Cortex of kidney (tissue), 1 donor: ENCODE data around the gene YJEFN3.

Experiments used
- DNase-seq: peaks from one replicate; lab custom pipeline; 2025; lab: John Stamatoyannopoulos, UW

The YJEFN3 gene

DNA sequence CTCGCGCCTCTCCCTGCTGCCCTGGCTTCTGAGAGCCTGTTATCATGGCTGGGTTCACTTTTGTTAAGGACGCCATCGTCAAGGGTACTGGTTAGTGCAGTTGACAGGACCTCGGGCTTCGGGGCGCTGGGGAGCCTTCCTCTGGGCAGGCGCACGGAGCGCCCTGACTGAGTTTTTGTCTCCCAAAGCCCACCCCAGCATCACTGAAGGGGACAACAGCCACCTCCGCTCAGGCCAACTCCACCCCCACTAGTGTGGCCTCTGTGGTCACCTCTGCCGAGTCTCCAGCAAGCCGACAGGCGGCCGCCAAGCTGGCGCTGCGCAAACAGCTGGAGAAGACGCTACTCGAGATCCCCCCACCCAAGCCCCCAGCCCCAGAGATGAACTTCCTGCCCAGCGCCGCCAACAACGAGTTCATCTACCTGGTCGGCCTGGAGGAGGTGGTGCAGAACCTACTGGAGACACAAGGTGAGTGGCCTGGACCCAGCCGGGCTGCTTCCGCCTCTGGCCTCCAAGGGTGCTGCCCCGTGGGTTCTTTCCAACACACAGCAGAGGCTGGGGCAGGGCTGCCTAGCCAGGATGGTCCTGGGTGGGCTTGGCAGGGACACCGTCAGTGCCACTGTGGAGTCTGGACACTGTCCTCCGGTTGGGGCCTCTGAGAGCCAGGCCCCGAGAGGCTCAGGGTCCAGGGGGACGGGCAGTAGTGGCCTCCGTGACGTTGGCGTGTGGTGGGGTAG is 30.3 kb upstream of the YJEFN3 start:
- no peak for DNase-seq

DNA sequence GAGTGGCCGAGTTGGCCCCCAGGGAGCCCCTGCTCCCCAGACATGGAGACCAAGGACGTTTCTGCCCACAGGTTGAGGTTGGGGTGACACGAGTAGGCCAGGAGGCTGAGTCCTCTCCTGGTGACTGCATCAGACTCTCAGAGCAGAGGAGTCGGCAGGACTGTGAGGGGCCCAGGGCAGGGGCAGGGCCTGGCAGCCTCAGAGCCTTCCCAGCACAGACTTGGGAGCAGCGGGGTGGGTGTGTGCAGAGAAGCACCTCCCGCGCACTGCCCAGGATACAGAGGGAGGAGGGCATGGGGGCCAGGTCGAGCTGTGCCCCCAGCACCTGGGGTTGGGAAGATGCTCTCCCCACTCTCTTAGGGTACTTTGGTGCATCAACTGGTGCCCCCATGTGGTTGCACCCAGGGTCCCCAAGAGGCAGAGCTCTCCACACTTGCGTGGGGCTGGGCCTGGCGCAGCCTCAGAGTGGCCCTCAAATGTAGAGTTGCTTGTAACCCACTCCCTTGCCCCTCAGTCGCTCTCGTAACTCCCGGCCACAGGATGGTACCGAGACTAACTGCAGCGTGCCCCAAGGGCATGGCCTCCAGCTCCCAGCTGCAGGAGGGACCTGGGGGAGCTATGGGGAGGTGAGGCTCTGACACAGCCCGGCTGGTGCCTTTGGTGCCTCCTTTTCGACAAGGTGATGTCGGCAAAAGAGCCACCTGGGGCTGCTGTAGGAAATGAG is 29.3 kb upstream of the YJEFN3 start:
- DNase-seq = no peak

DNA sequence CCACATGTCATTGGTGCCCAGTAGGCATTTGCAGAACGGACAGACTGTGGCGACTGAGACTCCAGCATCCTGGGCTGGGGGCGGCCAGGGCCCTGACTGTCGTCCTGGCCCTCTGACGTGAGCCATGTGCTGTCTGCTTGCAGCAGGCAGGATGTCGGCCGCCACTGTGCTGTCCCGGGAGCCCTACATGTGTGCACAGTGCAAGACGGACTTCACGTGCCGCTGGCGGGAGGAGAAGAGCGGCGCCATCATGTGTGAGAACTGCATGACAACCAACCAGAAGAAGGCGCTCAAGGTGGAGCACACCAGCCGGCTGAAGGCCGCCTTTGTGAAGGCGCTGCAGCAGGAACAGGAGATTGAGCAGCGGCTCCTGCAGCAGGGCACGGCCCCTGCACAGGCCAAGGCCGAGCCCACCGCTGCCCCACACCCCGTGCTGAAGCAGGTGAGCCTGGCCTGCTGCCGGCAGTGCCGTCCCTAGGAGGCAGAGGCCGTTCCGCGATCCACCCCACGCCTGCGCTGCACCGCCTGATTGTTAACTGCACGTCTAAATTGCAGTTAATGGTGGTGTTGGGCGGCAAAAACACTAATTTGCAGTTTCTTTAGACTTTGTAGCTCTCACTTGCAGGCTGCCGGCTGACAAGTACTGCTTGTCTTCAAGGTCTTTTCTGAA is 27.6 kb upstream of the YJEFN3 start:
- DNase-seq = no peak

DNA sequence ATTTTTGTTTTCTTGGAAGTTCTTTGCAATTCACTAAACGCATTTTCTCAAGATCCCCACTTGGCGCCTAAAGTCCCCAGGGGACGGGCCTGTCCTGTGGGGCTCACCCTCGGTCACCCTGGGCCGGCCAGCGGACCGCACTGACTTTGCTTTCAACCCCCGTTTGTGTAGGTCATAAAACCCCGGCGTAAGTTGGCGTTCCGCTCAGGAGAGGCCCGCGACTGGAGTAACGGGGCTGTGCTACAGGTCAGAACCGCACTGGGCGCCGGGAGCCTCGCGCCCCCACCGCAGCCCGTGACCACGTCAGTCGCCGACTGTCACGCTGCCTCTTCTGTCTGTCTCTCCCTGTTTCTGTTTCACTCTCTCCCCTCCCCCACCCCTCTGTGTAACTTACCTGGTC is 26.9 kb upstream of the YJEFN3 start:
- no peak for DNase-seq

DNA sequence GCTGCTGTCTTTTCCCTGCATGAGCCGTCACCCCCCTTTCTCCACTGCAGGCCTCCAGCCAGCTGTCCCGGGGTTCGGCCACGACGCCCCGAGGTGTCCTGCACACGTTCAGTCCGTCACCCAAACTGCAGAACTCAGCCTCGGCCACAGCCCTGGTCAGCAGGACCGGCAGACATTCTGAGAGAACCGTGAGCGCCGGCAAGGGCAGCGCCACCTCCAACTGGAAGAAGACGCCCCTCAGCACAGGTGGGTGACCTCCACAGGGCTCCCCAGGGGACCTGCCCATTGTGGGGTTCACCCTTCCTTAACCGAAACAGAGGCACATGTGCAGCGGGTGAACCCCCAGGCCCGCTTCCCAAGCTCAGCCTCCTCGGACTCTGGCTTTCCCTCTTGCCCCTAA is 26.4 kb upstream of the YJEFN3 start:
- DNase-seq = no peak

DNA sequence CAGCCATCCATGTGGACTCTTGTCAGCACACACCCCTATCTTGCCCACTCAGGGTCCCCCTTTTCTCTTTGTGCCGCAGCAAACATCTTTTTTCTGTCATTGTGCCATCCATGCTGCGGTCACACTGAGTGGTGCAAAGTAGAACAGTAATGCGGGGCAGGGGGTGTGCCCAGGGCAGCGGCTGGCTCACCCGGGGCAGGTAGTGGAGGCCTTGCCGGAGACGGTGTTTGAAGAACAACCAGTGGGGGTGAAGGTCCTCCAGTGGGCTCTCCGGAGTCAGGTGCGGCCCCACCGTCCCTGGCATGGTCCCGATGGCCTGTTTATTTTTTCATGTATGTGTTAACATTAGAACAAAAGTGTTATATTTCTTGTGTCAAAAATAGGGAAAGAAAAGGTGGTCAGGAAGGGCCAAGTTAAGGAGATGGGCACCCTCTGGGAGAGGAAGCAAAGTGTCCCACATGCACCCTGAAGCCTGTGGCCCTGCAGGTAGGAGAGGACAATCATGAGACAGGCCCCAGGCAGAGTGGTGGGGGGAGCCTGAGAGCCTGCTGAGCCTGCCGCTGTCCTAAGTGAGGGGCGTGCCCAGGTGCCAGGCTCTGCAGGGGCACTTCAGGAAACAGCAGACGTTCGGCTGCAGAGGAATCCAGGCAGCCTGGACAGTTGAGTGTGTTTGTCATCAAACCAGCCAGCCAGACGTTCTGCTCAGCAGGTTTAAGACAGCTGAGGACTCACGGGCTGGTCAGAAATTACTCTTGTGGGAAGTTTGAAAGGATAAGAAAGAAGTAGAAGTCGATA is 25.7 kb upstream of the YJEFN3 start:
- no peak for DNase-seq

DNA sequence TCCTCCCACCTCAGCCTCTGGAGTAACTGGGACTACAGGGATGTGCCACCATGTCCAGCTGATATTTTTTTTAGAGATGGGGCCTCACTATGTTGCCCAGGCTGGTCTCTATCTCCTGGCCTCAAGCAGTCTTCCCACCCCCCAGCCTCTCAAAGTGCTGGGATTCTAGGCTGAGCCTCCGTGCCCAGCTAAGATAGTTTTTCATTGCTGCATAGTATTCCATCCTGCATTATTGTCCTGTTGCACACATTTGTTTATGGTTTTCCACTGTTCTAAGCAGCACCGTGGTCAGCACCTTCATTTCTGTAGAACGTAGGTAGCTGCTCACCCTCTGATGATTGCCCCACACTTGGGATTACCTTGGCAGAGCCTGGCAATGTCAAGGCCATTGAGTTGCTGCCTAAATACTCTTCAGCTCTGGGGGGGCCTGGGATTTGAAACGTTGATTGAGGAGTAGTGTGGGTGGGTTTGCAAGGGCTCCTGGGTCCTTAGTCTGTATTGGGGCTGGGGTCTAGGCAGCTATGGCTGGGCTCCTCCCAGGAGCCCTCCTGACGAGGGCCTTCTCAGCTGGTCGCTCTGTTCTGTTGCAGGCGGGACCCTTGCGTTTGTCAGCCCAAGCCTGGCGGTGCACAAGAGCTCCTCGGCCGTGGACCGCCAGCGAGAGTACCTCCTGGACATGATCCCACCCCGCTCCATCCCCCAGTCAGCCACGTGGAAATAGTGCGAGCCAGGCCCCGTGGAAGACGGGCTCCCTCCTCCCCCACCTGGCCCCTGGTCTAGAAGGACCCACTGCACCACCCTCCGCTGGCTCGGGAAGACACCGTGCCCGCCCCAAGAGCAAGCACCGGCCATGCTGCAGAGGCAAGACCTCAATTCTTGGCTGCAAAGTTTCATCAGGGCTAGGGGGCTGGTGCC is 23.7 kb upstream of the YJEFN3 start:
- no peak for DNase-seq

DNA sequence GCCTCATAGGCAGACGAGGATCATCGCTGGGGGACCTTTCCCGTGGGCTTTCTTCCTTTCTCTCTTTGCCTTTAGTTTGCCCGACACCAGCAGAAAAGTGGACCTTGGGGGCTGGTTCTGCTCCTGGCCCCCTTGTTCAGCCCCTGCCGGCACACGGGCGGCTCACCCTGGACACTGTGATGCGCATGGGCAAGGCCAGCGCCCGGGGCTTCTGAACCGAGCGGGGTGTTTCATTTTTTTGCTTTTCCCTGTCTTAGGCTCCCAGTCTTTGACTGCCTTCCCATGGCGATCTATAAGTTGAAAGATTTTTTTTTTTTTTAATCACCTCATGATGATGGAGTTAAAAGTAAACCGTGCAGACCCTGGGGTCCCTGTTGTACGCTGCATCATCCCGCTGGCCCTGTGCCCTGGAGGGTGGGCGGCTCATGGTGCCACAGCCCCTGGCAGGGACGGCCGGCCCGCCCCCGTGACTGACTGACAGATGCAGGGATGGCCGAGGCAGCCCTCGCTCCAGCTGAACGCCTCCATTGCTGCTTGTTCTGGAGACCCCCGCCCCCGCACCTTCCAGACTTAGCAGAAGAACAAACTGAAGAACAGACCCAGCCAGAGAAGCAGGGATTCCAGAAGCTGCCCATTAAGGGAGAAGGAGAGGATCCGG is 22.9 kb upstream of the YJEFN3 start:
- DNase-seq = no peak

DNA sequence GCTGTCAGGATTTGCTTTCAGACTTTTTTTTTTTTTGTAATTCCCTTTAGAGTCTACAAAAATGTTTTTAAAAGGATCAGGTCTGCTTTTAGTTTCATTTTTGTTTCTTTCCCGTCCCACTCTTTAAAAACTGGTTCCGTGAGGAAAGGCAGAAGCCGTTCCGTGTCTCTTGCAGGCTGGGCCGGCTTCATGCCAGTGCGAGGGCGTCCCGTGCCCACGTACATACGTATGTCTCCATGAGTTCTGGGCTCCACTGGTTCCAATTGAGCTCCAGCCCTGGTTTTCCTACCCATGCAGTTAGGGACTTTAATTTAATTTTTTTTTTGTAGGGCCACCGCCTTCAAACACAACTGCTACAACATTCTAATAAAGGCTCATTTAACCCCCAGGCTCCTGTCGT is 22.1 kb upstream of the YJEFN3 start:
- DNase-seq = no peak

DNA sequence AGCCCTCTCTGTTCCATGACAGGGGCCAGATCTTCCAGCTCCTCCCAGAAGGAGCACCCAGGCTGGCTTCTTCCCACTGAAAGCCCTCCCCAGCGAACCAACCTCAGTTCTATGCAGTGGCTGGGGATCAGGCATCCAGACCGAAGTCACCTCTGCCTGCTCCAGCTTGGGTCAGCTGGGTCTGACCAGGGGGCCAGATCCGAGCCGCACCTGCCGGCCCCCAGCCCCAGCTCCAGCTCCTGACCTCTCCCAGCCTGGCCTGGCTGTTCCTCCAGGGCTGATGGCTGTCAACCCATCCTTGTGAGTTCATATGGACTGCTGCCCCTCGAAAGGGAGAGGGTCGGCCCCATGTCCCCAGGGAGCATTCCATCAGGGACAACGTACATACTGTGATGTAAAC is 21.4 kb upstream of the YJEFN3 start:
- DNase-seq = no peak

DNA sequence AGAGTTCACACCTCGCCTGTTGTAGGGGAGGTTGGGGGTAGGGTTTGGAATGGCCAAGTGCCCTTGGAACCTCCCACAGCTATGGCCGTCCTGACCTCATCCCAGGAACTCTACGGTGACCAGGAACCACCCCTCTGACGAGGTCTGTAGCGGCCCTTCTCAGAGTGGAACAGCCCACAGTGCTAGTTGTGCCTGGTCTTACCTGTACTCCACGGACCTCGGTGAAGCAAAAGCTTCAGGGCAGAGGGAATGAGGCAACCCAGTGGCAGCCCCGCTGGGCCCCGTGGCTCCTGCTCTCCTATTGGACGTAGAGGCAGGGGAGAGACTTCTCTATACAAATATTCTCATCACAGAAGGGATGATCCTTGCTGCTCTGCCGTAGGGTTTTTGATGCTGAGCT is 20.5 kb upstream of the YJEFN3 start:
- DNase-seq = no peak

DNA sequence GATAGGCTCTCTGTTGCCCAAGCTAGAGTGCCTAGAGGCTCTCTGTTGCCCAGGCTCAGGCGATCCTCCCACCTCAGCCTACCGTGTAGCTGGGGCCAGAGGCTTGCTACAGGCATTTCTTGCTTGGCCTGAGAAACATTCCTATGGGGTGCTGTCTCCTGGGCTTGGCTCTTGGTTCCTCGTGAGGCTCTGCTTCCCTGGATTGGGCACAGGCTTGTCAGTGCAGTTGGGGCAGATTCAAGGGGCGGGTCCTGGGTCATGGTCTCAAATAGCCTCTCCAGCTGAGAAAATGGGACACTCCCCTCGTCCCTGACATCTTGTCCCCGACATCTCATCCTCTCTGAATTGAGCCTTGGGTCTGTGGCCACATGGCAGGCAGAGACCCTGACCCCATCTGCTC is 18.3 kb upstream of the YJEFN3 start:
- DNase-seq = no peak

DNA sequence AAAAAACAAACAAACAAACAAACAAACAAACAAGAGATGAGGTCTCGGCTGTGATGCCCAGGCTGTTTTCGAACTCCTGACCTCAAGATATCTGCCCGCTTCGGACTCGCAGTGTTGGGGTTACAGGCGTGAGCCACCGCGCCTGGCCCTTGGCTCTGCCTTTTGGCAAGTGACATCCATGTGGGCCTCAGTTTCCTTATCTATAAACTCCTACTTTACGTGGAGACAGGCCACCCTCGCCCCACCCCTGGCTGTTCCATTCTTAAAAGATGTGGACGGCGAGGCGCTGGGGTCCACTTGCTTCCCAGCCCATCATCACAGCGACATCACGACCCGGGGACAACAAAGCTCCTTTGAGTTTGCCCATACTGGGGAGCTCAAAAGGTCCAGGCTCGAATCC is 15.0 kb upstream of the YJEFN3 start:
- DNase-seq = no peak

DNA sequence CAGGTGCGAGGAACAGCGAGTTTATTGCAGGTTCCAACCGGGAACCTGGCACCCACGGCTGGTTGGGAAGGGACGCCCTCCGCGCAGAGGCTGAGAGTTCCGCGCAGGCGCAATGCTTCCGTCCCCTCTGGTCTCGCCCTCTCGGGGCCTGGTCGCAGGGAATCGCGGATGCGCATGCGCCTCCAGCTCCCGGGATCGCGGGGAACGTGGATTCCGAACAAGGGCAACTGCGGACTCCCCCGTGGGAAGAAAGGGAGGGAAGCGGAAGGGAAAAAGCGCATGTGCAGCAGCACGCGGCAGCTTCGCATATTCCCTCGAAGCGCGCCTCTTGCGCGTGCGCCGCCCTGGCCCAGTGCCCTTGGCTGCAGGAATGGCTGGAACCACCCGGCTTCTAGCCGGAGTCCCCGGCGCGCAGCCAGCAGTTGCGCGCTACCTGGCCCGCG is 14.5 kb upstream of the YJEFN3 start:
- no peak for DNase-seq

DNA sequence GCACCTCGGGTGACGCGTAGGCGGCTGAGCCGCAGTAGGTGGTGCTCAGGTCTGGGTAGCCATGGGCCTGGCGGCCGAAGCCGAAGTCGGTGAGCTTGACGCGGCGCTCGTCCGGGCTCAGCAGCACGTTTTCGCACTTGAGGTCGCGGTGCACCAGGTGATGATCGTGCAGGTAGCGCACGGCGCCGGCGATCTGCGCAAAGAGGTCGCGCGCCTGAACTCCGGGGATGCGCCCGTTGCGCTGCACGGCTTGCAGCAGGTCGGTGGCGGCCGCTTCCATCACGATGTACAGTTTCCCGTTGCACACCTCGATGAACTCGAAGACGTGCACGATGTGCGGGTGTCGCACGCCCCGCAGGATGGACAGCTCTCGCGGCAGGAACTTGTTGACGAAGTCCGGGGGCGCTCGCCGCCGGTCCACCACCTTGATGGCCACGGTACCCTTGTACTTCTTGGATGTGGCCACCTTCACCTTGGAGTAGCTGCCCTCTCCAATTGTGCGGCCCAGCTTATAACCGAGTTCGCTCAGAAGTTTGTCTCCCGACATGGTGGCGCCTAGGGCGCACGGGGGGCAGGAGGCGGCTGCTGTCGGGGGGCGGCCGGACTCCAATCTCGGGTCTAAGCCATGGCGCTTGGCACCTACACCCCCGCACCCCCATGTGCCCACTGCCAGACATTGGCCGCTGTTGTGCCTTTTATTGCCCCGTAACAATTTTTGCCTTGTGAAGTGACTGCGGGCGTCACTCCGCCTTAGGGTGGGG is 13.7 kb upstream of the YJEFN3 start, which contains the start of gene TSSK6:
Gene TSSK6 (minus strand): TSS at position 668 of the 761 bp plus-strand sequence. CDS start 121 bp downstream, at position 547.
- DNase-seq = no peak

DNA sequence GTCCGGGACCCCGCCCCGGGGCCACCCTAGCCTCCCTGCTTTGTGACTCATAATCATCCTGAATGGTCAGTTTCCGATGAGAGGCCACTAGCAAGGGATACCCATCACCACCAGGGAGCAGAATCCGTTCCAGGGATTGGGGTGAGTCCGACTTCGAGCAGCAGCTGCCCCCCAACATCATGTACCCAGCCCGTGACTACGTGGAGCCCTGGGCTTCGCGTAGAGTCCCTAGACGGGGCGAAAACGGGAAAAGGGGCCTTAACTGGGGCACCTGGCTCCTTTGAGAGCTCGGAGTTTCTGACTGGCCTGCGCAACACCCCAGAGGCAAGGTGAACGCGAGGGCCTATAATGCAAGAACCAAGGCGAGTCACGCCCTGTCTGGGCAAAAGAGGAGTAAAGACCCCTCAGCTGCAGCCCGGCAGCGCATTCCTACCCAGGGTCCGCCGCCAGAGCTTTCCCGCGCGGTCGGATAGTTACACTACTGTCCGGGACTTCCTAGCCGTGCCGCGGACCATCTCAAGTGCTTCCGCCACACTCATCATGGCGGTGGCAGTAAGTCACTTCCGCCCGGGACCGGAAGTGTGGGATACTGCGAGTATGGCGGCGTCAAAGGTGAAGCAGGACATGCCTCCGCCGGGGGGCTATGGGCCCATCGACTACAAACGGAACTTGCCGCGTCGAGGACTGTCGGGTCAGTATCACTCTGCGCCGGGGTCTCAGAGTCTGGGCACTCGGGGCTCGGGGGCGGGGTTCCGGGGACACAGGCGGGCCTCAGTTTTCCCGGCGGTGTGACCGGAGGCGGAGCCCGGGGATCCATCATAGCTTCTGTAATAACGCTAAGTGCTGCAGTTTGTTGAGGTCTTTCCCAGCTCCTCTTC is 12.8 kb upstream of the YJEFN3 start, which contains the start of gene NDUFA13:
Gene NDUFA13 (plus strand): TSS at position 584 of the 878 bp plus-strand sequence. CDS start 14 bp downstream, at position 598.
- no peak for DNase-seq

DNA sequence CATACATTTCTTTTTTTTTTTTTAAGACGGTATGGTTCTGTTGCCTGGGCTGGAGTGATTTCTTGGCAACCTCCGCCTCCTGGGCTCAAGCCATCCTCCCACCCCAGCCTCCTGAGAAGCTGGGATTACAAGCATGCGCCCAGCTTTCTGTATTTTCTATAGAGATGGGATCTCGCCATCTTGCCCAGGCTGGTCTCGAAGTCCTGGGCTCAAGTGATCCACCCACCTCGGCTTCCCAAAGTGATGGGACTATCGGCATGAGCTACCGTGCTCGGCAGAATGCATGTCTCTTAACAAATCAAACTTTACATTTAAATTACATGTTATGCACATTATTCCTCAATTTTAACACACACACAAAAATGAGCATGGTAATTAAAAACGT is 11.5 kb upstream of the YJEFN3 start:
- DNase-seq = no peak

DNA sequence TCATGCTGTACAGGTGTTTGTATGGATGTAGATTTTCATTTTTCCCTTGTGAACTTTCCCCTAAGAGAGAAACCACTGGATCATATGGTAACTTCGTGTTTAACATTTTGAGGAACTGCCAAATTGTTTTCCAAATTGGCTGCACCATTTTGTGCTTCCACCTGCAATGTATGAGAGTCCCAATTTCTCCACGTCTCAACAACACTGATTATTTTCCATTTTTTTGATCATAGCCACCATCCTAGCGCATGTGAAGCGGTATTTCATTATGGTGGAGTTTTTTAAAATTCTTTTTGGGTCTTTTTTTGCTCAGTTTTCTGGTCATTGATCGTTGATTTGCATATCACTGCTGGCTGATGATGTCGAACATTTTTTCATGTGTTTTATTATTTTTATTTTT is 7.7 kb upstream of the YJEFN3 start:
- DNase-seq = no peak

DNA sequence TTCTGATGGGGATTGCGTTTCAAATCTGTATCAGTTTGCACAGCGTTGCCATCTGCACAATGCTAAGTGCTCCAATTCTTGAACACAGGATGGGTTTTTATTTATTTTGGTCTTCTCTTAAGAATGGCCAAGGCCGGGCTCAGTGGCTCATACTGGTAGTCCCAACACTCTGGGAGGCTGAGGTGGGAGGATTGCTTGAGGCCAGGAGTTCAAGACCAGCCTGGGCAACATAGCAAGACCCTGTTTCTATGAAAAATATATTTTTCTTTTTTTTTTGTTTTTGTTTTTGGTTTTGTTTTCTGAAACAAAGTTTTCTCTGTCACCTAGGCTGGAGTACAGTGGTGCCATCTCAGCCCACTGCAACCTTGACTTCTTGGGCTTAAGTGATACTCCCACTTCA is 5.5 kb upstream of the YJEFN3 start:
- no peak for DNase-seq
